Measurements from ENCODE around the gene PRKG1. TPM values are rescaled to one million over a fixed set of nuclear protein-coding genes. Genes with fewer than 3 reads are reported as not detected.

PRKG1 gene
- total and polyA plus RNA-seq, 4 donors, result 0.46 to 5.1 (median 1.5) TPM

- no peaks in the 10 kb centered on the region for H3K36me3 ChIP-seq (ENCODE audit: control insufficient read depth in 4 of 4, insufficient read depth in 3 of 4, low read depth in 1 of 4, low read length in 3 of 4)
- TF ChIP-seq CTCF (IDR thresholded peaks at IDR 0.05; ENCODE audit: low read depth, low read length, missing input control) (no peak), ATF3 (IDR thresholded peaks at IDR 0.05) (no peak), EGR1 (IDR thresholded peaks at IDR 0.05; ENCODE audit: low read depth in 2 of 2) (no peak), RXRA (IDR thresholded peaks at IDR 0.05) (no peak), HNF4G (IDR thresholded peaks at IDR 0.05) (no peak), TAF1 (conservative IDR thresholded peaks at IDR 0.05) (no peak), JUND (IDR thresholded peaks at IDR 0.05) (no peak), YY1 (IDR thresholded peaks at IDR 0.05) (no peak), HNF4A (conservative IDR thresholded peaks at IDR 0.05) (no peak), ZBTB33 (IDR thresholded peaks at IDR 0.05) (no peak), REST (IDR thresholded peaks at IDR 0.05) (no peak), MAX (IDR thresholded peaks at IDR 0.05) (no peak), FOXA2 (IDR thresholded peaks at IDR 0.05) (no peak), NR2F2 (IDR thresholded peaks at IDR 0.05) (no peak), FOXA1 (IDR thresholded peaks at IDR 0.05) (no peak), GABPA (IDR thresholded peaks at IDR 0.05 in 1 of 2, conservative IDR thresholded peaks at IDR 0.05 in 1 of 2) (no peak), RAD21 (IDR thresholded peaks at IDR 0.05) (no peak), SP1 (IDR thresholded peaks at IDR 0.05) (no peak)
- no peak for DNase-seq (ENCODE audit: low spot score)
- peaks cover 0 to 3% (median 0%) of the 10 kb centered on the region in 4 donors for H3K27me3 ChIP-seq (ENCODE audit: control insufficient read depth in 4 of 4, insufficient read depth in 4 of 4, low read length in 3 of 4)
- no peaks in the 10 kb centered on the region for H3K9me3 ChIP-seq (ENCODE audit: control insufficient read depth in 4 of 4, low read length in 3 of 4)
- no peak overlapping the region for H3K9ac ChIP-seq (ENCODE audit: low read depth in 1 of 2, low read length in 2 of 2)
- H3K27ac ChIP-seq (ENCODE audit: low read depth in 1 of 2, low read length in 2 of 2), result no peak overlapping the region
- H3K4me1 ChIP-seq (ENCODE audit: control insufficient read depth in 4 of 4, insufficient read depth in 4 of 4, low read length in 3 of 4), result no peaks in the 10 kb centered on the region
- WGBS, result 45% methylated on average over 1 of the region's 1 CpG
- no peak overlapping the region for H3K4me3 ChIP-seq (ENCODE audit: low read depth in 1 of 3, low read length in 3 of 3)
These were observed 805.0 kb downstream of the PRKG1 start for GRCh38 chr10:51879238-51879637.
